Measurements from ENCODE around the gene BTBD10. TPM values are rescaled to one million over a fixed set of nuclear protein-coding genes. Genes with fewer than 3 reads are reported as not detected.

BTBD10 gene
- total and polyA plus RNA-seq, 2 of the 13 experiments (the other 11 are each of a cell fraction or from before 2014, with no cell fraction given), result 9.8 to 26.6 TPM

- Histone ChIP-seq H3K4me1 (ENCODE audit: insufficient read depth, low read length) (0 out of 2 replicates have a peak, but pooled peaks cover 6% of the 10 kb centered on the region), H3K79me2 (ENCODE audit: insufficient read depth, low read length) (no peaks in the 10 kb centered on the region), H3K9me3 (ENCODE audit: low read length) (no peaks in the 10 kb centered on the region), H3K27me3 (ENCODE audit: control insufficient read depth in 1 of 2, insufficient read depth in 2 of 2, low read length in 2 of 2) (no peaks in the 10 kb centered on the region), H3K27ac (ENCODE audit: extremely low read length, insufficient read depth, low read length) (no peak overlapping the region), H3K36me3 (replicated peaks in 1 of 2; ENCODE audit: control insufficient read depth in 1 of 2, insufficient read depth in 2 of 2, low read length in 2 of 2) (no peaks in the 10 kb centered on the region; a peak in 1 of 5 replicates), H3K9ac (ENCODE audit: insufficient read depth, low read depth, low read length) (no peak overlapping the region), H2AFZ (ENCODE audit: low read length) (no peak overlapping the region), H3K4me2 (ENCODE audit: low read depth, low read length) (no peak overlapping the region), H4K20me1 (ENCODE audit: insufficient read depth, low read length) (no peaks in the 10 kb centered on the region), H3K4me3 (replicated peaks in 1 of 3; ENCODE audit: insufficient read depth in 1 of 3, low read depth in 2 of 3, low read length in 3 of 3) (no peak overlapping the region)
- FAIRE-seq (no peak), DNase-seq (ENCODE audit: low spot score) (no peak), ATAC-seq (no peak)
- no TSS peak for BruUV-seq (replicated peaks)
- intact Hi-C loops (cut with micrococcal nuclease; ENCODE audit: unreplicated experiment) (no loop called here), in situ Hi-C loops (cut with HindIII; ENCODE audit: extremely low pct_ligation_motif_present, low pct_unique_long_range_greater_than_20kb) (no loop called here)
- ChIA-PET CTCF (ENCODE audit: low intra/inter-chr PET ratio, low total read pairs) (no interaction called here), POLR2A (no interaction called here)
- no peak for TF ChIP-seq BRF2 (CRISPR knock-in tag; IDR thresholded peaks at IDR 0.05)
- TF ChIP-seq GABPB1 (CRISPR knock-in tag; IDR thresholded peaks at IDR 0.05), result no peak
- no peak for TF ChIP-seq REL (CRISPR knock-in tag; conservative IDR thresholded peaks at IDR 0.05)
- no peak for TF ChIP-seq CSRNP2 (CRISPR knock-in tag; conservative IDR thresholded peaks at IDR 0.05; ENCODE audit: low read depth)
- TF ChIP-seq, protein P1, sequence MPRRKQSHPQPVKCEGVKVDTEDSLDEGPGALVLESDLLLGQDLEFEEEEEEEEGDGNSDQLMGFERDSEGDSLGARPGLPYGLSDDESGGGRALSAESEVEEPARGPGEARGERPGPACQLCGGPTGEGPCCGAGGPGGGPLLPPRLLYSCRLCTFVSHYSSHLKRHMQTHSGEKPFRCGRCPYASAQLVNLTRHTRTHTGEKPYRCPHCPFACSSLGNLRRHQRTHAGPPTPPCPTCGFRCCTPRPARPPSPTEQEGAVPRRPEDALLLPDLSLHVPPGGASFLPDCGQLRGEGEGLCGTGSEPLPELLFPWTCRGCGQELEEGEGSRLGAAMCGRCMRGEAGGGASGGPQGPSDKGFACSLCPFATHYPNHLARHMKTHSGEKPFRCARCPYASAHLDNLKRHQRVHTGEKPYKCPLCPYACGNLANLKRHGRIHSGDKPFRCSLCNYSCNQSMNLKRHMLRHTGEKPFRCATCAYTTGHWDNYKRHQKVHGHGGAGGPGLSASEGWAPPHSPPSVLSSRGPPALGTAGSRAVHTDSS (CRISPR knock-in tag; conservative IDR thresholded peaks at IDR 0.05), result no peak
- TF ChIP-seq ZNF605 (CRISPR knock-in tag; IDR thresholded peaks at IDR 0.05), result no peak
- 97% methylated on average over 9 of the region's 9 CpGs for WGBS (ENCODE audit: low lambda C conversion rate)
Measured at GRCh38 chr11:13357232-13357631, 105.8 kb downstream of the BTBD10 start.

All from HepG2 (cell line).